Left lung (tissue), 10 donors: ENCODE measurements around the gene DTNA. TPM values are rescaled to one million over a fixed set of nuclear protein-coding genes. Genes with fewer than 3 reads are reported as not detected.

ENCODE experiments used
- ATAC-seq: fragments of 200-7000 bp; cut with Tn5 transposase; one replicate; pipeline ENCODE4 v1.9.1; 2020; ENCODE audit warnings: moderate library complexity
- DNase-seq, 4 donors: peaks; one replicate each; pipeline ENCODE4 v3.0.0-alpha.2; 2013 to 2020
- H3K27ac ChIP-seq, 2 donors: fragments of 200-600 bp; sonication (generic) in 1 of 2; one replicate each; pipeline versions ENCODE4 v1.5.0 to v1.8.0; 2020 to 2021
- H3K27me3 ChIP-seq, 2 donors: fragments of 200-600 bp; sonication (generic) in 1 of 2; one replicate each; pipeline versions ENCODE4 v1.5.0 to v1.8.0; 2020 to 2021
- H3K36me3 ChIP-seq, 2 donors: fragments of 200-600 bp; sonication (generic) in 1 of 2; one replicate each; pipeline versions ENCODE4 v1.5.0 to v1.8.0; 2020 to 2021
- H3K4me1 ChIP-seq, 2 donors: fragments of 200-600 bp; one replicate each; pipeline ENCODE4 v1.8.0; 2021
- H3K4me3 ChIP-seq, 2 donors: fragments of 200-600 bp; sonication (generic) in 1 of 2; one replicate each; pipeline versions ENCODE4 v1.5.0 to v1.8.0; 2020 to 2021; ENCODE audit warnings: mild to moderate bottlenecking in 1 of 2
- H3K9me3 ChIP-seq, 2 donors: fragments of 200-600 bp; sonication (generic) in 1 of 2; one replicate each; pipeline versions ENCODE4 v1.5.0 to v1.8.0; 2020 to 2021
- CTCF ChIP-seq, 2 donors: fragments of 200-600 bp; sonication (generic) in 1 of 2; IDR thresholded peaks; one replicate each; pipeline versions ENCODE4 v1.5.0 to v1.8.0; 2021; ENCODE audit warnings: antibody characterized with exemption in 2 of 2
- intact Hi-C, 2 donors: fragments of 100-400 bp; cut with DNase I; formaldehyde crosslinking; loops; one replicate each; pipeline versions ENCODE4 v1.11.2 to v1.14.2; 2022
- polyA plus RNA-seq, 6 donors: library from polyadenylated mRNA; unstranded; fragments of 120-200 nt; gene quantifications; one replicate each; pipeline ENCODE4 v1.2.1, GENCODE V29; 2013; ENCODE audit not compliant: insufficient read length in 6 of 6
- total RNA-seq, 2 donors: library from RNA; stranded (reverse); fragmentation: NEBNext Ultra II Directional; extraction: Animal tissue kit (Norgen Biotek cat#: 25700); gene quantifications; one replicate each; pipeline ENCODE4 v1.2.1, GENCODE V29; 2021
- donor health status: DM: no; HTN: yes; CAD: no.
- donor health status: DM: no; HTN: no; CAD: no.

The DTNA gene
- total and polyA plus RNA-seq, 8 donors: 3.7 to 13.1 (median 11.2) TPM

GRCh38 chr18:34817636-34818035, 107.5 kb downstream of the DTNA start:
- H3K27ac ChIP-seq: no peak overlapping the region
- no peaks in the 10 kb centered on the region for H3K36me3 ChIP-seq
- H3K4me3 ChIP-seq: no peak overlapping the region
- ATAC-seq (no peak), DNase-seq (no peak)
- intact Hi-C loops: loop anchor here in 1 of 2 donors (10.0 kb wide), 1 partner anchor 593 kb away; the partner anchor contains the start of gene NOL4
- no peaks in the 10 kb centered on the region for H3K27me3 ChIP-seq
- no peaks in the 10 kb centered on the region for H3K9me3 ChIP-seq
- H3K4me1 ChIP-seq: no peaks in the 10 kb centered on the region
- no peak for TF ChIP-seq CTCF (IDR thresholded peaks at IDR 0.05)

- no peak overlapping the region for H3K27ac ChIP-seq
- ATAC-seq: no peak
- intact Hi-C loops: loop anchor here in 1 of 2 donors (10.0 kb wide), 1 partner anchor 593 kb away; the partner anchor contains the start of gene NOL4
- no peaks in the 10 kb centered on the region for H3K36me3 ChIP-seq
- H3K4me1 ChIP-seq: no peaks in the 10 kb centered on the region
- H3K9me3 ChIP-seq: no peaks in the 10 kb centered on the region
- DNase-seq: no peak
- H3K27me3 ChIP-seq: no peaks in the 10 kb centered on the region
- no peak overlapping the region for H3K4me3 ChIP-seq
- no peak for TF ChIP-seq CTCF (IDR thresholded peaks at IDR 0.05)
Measured at GRCh38 chr18:34818064-34818463, 108.0 kb downstream of the DTNA start.

GRCh38 chr18:34820360-34821065, 110.4 kb downstream of the DTNA start:
- Histone ChIP-seq H3K27me3 (no peaks in the 10 kb centered on the region), H3K9me3 (no peaks in the 10 kb centered on the region), H3K4me3 (no peak overlapping the region), H3K4me1 (no peaks in the 10 kb centered on the region), H3K27ac (no peak overlapping the region), H3K36me3 (no peaks in the 10 kb centered on the region)
- DNase-seq (no peak), ATAC-seq (no peak)
- no peak for TF ChIP-seq CTCF (IDR thresholded peaks at IDR 0.05)
- intact Hi-C loops: no loop called here

GRCh38 chr18:34821669-34822210, 111.6 kb downstream of the DTNA start:
- no peaks in the 10 kb centered on the region for H3K36me3 ChIP-seq
- H3K4me3 ChIP-seq: no peak overlapping the region
- no peak for TF ChIP-seq CTCF (IDR thresholded peaks at IDR 0.05)
- no peaks in the 10 kb centered on the region for H3K4me1 ChIP-seq
- intact Hi-C loops: no loop called here
- no peak overlapping the region for H3K27ac ChIP-seq
- no peak for DNase-seq
- ATAC-seq: no peak
- H3K27me3 ChIP-seq: no peaks in the 10 kb centered on the region
- H3K9me3 ChIP-seq: no peaks in the 10 kb centered on the region

- Histone ChIP-seq H3K9me3 (no peaks in the 10 kb centered on the region), H3K4me1 (no peaks in the 10 kb centered on the region), H3K4me3 (no peak overlapping the region), H3K27me3 (no peaks in the 10 kb centered on the region), H3K27ac (no peak overlapping the region), H3K36me3 (no peaks in the 10 kb centered on the region)
- intact Hi-C loops: no loop called here
- no peak for TF ChIP-seq CTCF (IDR thresholded peaks at IDR 0.05)
- DNase-seq (no peak), ATAC-seq (no peak)
Measured at GRCh38 chr18:34828093-34828492, 118.0 kb downstream of the DTNA start.
